ENCODE results near the gene SP140.
"Not testable (repeated sequence)": the region's sequence is repeated elsewhere in the genome, so short reads cannot be mapped to it uniquely, and the experiment has no call there.

DNA sequence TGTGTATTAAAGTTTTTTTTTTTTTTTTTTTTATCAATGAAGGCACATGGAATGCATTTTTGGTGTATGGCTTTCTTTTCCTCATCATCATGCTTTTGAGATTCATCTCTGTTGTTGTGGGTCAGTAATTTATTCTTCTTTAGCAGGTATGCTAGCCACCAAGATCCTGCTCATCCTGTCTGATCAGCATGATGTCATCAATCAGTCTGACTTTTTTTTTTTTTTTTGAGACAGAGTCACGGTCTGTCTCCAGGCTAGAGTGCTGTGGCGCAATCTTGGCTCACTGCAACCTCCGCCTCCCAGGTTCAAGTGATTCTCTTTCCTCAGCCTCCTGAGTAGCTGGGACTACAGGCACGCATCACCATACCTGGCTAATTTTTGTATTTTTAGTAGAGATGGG is 2.7 kb upstream of the SP140 start:
- not testable (repeated sequence) for TF ChIP-seq MAX (IDR thresholded peaks at IDR 0.05; ENCODE audit: low read depth, low read length); RFX5 (IDR thresholded peaks at IDR 0.05; ENCODE audit: low read depth, low read length); ASH2L (IDR thresholded peaks at IDR 0.05; ENCODE audit: borderline replicate concordance, low read depth); POLR2AphosphoS5 (IDR thresholded peaks at IDR 0.05; ENCODE audit: low read length)
- TF ChIP-seq, protein P1, sequence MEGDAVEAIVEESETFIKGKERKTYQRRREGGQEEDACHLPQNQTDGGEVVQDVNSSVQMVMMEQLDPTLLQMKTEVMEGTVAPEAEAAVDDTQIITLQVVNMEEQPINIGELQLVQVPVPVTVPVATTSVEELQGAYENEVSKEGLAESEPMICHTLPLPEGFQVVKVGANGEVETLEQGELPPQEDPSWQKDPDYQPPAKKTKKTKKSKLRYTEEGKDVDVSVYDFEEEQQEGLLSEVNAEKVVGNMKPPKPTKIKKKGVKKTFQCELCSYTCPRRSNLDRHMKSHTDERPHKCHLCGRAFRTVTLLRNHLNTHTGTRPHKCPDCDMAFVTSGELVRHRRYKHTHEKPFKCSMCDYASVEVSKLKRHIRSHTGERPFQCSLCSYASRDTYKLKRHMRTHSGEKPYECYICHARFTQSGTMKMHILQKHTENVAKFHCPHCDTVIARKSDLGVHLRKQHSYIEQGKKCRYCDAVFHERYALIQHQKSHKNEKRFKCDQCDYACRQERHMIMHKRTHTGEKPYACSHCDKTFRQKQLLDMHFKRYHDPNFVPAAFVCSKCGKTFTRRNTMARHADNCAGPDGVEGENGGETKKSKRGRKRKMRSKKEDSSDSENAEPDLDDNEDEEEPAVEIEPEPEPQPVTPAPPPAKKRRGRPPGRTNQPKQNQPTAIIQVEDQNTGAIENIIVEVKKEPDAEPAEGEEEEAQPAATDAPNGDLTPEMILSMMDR (IDR thresholded peaks at IDR 0.05 in 2 of 3, conservative IDR thresholded peaks at IDR 0.05 in 1 of 3; ENCODE audit: control insufficient read depth in 2 of 3, extremely low read depth in 1 of 3, insufficient read depth in 1 of 3, low read depth in 3 of 3, low read length in 3 of 3) = not testable (repeated sequence)

Measured in GM12878 (cell line).